ENCODE measurements around the gene TSKS.

The TSKS gene

DNA sequence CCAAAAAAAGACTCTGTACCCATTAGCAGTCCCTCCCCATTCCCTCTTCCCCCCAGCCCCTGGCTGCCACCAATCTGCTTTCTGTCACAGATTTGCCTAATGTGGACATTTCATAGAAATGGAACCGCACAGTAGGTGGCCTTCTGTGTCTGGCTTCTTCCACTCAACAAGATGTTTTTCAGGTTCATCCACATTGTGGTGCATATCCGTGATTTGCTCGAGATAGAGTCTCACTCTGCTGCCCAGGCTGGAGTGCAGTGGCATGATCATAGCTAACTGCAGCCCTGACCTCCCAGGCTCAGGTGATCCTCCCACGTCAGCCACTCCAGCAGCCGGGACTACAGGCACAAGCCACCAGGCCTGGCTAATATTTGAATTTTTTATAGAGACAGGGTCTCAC lies 24.6 kb upstream of the TSKS start:
- no peak for TF ChIP-seq CTCF (IDR thresholded peaks at IDR 0.05; ENCODE audit: control extremely low read depth, extremely low read depth, low read depth, missing control alignments)
- DNase-seq (ENCODE audit: extremely low spot score), result no peak
- CTCF ChIA-PET, result interaction anchor here (1.2 kb wide), 1 partner anchor 102 kb away, joined by 3 read pairs; no protein-coding TSS in a partner anchor
- POLR2A ChIA-PET, result no interaction called here

DNA sequence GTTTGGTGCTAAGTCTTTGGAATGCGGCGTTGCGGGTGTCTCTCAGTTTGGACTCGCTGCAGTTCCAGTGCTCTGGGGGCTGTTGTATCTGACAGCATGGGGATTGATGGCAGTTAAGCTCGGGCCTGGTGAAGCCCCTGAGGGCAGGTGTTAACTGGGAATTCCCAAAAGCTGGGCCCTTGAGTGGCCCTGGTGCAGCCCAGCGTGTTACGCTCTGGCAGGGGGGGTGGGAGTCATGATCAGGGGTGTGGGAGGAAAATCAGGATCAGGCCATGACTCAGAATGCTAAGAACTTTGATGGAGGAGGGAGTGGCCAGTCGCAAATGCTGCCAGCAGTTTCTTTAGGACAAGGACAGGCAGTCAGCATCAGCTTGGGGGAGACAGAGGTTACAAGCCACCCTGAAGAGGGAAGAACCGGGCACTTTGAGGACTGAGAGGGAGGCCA lies 23.3 kb upstream of the TSKS start:
- CTCF ChIA-PET, result interaction anchor here (1.3 kb wide), 1 partner anchor 15 kb away, joined by 3 read pairs; no protein-coding TSS in a partner anchor

DNA sequence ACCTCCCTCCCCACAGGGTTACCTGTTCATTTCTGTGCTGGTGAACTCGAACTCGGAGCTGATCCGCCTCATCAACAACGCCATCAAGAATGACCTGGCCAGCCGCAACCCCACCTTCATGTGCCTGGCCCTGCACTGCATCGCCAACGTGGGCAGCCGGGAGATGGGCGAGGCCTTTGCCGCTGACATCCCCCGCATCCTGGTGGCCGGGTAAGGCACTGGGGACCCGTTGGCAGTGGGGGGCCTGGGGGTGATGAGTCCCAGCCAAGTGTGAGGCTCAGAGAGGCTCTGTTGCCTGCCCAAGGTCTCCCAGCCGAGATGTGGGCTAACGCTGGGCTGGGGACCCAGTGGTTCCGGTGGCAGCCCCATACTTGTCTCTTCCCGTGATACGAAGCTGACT lies 19.4 kb upstream of the TSKS start:
- DNase-seq (ENCODE audit: extremely low spot score), result no peak
- CTCF ChIA-PET, result interaction anchor here (1.6 kb wide), 1 partner anchor 16 kb away, joined by 4 read pairs; the partner anchor contains the start of gene AP2A1
- TF ChIP-seq CTCF (IDR thresholded peaks at IDR 0.05; ENCODE audit: control extremely low read depth, extremely low read depth, low read depth, missing control alignments), result no peak
- POLR2A ChIA-PET, result no interaction called here

More for the DNA sequence above, 23.3 kb upstream of the TSKS start:
- DNase-seq (ENCODE audit: extremely low spot score), result no peak
- no peak for TF ChIP-seq CTCF (IDR thresholded peaks at IDR 0.05; ENCODE audit: control extremely low read depth, extremely low read depth, low read depth, missing control alignments)
- POLR2A ChIA-PET, result no interaction called here

DNA sequence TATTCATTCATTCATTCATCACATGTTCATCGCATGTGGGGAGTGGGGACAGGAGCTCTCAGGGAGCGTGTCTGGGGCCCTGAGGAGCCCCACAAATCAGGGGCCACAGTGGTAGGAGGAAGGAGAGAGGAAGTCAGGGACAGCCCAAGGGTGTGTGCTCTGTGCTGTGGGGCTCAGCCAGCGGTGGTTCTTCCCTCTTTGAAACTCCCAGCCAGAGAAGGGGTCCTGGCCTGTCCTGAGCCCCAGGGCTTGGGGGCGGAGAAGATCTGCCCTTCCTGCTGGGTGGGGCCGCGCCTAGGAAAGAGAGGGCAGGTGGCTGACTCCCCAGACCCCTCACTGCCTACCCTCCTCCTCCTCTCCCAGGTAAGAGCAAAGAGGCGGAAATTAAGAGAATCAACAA lies 18.3 kb upstream of the TSKS start:
- POLR2A ChIA-PET, result no interaction called here

GRCh38 chr19:49780861-49781260 lies 17.8 kb upstream of the TSKS start:
- TF ChIP-seq CTCF (IDR thresholded peaks at IDR 0.05; ENCODE audit: control extremely low read depth, extremely low read depth, low read depth, missing control alignments), result no peak
- DNase-seq (ENCODE audit: extremely low spot score), result no peak
- ChIA-PET CTCF (no interaction called here), POLR2A (no interaction called here)

More for the DNA sequence above, 18.3 kb upstream of the TSKS start:
- CTCF ChIA-PET, result no interaction called here
- no peak for TF ChIP-seq CTCF (IDR thresholded peaks at IDR 0.05; ENCODE audit: control extremely low read depth, extremely low read depth, low read depth, missing control alignments)
- DNase-seq (ENCODE audit: extremely low spot score), result no peak

DNA sequence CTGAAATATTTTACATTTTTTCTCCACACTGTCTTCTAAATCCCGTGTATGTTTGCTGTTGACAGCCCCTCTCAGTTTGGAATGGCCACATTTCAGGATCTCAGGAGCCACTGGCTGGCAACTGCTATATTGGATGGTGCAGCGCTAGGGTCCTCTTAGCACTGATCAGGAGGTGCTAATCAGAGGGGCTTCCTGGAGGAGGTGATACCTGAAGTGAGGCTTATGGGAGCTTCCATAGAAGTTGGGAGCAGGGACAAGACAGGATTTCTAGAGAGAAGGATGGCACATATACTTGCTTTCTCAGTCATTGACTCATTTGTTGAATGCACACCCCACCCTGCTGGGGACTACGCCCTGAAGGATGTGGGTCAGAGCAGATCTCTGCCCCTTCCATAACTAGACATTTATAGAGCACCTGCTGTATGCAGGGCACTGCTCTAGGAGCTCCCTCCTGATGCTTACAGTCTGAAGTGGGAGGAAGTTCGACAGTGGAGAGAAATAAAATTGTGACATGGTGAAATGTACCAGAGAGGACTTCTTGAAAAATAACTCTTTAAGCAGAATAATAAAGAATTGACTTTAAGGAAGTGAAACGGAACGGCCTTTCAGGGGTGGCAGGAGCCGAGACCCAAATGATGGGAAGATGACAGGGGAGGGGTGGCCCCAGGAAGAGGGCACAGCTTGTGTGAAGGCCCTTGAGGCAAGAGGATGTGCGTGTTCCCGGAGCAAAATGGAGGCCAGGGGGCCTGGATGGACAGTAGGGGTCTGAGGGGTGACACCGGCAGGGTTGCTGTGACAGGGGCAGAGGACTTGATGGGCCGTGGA lies 16.8 kb upstream of the TSKS start:
- ChIA-PET POLR2A (interaction anchor here (1.0 kb wide), 1 partner anchor 199 kb away, joined by 3 read pairs; the partner anchor contains the start of gene NOSIP), CTCF (no interaction called here)
- TF ChIP-seq CTCF (IDR thresholded peaks at IDR 0.05; ENCODE audit: control extremely low read depth, extremely low read depth, low read depth, missing control alignments), result no peak
- DNase-seq (ENCODE audit: extremely low spot score), result no peak

All from GM10248 (cell line).